ENCODE results near the gene HNRNPH2.

GRCh38 chrX:101391831-101392230 lies 16.2 kb upstream of the HNRNPH2 start:
- TF ChIP-seq CTCF (IDR thresholded peaks at IDR 0.05), result no peak
- TF ChIP-seq POLR2A (IDR thresholded peaks at IDR 0.05), result no peak
- no peak for TF ChIP-seq EP300 (IDR thresholded peaks at IDR 0.05)

Data from tibial nerve (tissue), 4 donors.